Measurements from ENCODE around the gene ZYX.
"Not testable (repeated sequence)": the region's sequence is repeated elsewhere in the genome, so short reads cannot be mapped to it uniquely, and the experiment has no call there.

The ZYX gene

DNA sequence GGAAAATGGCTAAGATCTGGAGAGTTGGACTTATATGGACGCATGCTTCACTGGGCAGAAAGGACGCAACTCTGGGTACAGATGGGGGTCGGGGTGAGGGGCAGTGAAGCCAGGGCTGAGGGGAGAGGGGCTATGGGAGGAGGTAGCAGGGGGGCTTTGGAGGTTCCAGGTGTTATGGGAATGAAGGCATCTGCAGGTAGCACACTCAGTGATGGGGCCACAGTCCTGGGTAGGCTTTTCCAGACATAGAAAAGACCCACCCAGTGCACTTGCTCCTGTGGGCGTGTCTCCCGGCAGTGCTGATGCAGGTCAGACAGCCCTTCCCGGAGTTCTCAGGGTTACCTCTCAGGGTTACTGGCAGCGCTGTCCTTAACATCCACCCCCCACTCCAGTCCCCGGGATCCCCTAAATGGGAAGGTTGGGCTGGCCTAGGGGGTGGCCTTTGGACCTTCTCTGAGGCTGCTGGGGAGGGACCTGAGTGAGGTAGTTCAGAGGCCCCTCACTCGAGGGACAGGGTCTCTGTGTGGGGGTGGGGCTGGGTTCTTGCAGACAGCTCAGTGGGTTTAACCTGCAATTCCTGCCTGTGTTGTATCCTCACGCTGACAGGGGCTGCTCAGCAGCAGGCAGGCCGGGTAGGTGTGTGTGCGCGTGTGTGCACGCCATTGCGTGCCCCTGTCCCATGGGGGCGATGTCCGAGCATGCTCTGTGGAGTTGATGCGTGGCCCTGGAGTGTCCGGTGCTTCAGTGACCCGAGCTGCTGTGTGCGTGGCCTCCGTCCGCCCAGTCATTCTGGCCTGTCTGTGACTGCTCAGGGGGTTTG, 6.2 kb downstream of the ZYX start:
- TF ChIP-seq ZFX (IDR thresholded peaks at IDR 0.05) = no peak
- H3K27ac ChIP-seq = no peak overlapping the region

DNA sequence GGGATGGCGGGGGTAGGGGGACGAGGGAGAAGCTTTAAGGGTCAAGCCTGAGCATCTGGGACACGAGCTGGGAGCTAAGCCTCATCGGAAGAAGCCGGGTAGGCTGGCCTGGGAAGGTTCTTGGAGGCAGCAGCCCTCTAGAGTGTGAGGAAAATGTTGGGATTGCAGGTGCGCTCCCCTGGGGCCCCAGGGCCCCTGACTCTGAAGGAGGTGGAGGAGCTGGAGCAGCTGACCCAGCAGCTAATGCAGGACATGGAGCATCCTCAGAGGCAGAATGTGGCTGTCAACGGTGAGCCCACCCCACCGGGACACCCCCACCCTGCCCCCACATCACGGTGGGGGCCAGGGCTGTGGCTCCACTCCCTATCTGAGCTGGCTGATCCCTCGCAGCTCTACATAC, 6.9 kb downstream of the ZYX start:
- no peak overlapping the region for H3K27ac ChIP-seq
- no peak for TF ChIP-seq ZFX (IDR thresholded peaks at IDR 0.05)
- TF ChIP-seq CTCF (conservative IDR thresholded peaks at IDR 0.05) = no peak

GRCh38 chr7:143388491-143389101, 7.5 kb downstream of the ZYX start:
- TF ChIP-seq CTCF (conservative IDR thresholded peaks at IDR 0.05) = no peak
- no peak for TF ChIP-seq ZFX (IDR thresholded peaks at IDR 0.05)
- no peak overlapping the region for H3K27ac ChIP-seq

DNA sequence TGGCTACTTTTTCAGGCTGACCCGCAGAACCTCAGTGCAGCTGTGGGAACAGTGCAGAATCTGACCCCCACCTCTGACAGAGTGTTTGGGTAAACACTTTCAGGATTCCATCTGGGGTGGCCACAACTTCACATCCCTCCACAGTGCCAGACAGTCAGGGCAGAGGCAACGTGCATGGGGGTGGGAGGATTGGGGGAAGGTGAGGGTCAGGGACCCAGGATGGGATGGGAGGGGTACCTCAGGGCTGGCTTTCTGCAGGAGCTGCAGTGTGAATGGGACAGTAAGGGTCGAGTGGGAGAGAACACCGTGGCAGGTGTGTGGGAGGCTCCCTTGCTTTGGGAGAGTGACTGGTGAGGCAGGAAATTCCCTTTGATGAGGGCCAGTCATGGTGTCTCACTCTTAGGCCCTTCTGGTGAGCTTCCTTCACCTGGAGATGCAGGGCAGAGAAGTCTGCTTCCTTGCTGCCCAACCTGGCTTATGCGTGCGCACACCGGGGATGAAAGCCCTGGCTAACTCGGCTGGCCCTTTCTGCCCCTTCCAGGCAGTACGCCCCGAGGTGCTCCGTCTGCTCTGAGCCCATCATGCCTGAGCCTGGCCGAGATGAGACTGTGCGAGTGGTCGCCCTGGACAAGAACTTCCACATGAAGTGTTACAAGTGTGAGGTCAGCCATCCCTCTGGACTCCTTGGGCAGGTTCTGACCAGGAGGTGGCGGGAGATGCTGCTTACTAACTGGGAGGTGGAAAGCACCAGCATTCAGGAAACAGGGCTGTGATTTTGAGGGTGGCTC, 8.4 kb downstream of the ZYX start:
- TF ChIP-seq ZFX (IDR thresholded peaks at IDR 0.05) = no peak
- no peak overlapping the region for H3K27ac ChIP-seq

DNA sequence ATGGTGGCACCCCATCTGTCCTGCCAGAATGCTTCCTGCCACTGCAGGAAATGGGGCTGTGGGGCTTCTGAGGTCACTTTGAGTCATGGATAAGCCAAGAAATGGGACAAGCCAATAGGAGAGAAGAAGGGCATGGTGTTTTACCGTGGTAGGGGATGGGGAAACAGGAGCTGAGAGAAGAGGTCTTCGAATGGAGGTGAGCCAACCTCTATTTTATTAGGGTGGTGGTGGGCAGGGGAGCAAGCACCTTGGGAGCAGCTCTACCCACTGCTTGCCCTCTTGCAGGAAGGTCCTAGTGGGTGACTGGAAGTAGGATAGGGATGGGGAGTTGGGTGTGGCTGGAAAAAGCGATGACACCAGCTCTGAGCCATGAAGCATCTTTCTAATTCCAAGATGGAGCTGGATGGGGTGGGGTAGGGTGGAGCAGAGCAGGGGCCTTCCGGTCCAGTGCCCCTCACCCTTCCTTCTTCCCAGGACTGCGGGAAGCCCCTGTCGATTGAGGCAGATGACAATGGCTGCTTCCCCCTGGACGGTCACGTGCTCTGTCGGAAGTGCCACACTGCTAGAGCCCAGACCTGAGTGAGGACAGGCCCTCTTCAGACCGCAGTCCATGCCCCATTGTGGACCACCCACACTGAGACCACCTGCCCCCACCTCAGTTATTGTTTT, 9.1 kb downstream of the ZYX start:
- no peak overlapping the region for H3K27ac ChIP-seq
- TF ChIP-seq ZFX (IDR thresholded peaks at IDR 0.05) = no peak
- TF ChIP-seq CTCF (conservative IDR thresholded peaks at IDR 0.05) = no peak

DNA sequence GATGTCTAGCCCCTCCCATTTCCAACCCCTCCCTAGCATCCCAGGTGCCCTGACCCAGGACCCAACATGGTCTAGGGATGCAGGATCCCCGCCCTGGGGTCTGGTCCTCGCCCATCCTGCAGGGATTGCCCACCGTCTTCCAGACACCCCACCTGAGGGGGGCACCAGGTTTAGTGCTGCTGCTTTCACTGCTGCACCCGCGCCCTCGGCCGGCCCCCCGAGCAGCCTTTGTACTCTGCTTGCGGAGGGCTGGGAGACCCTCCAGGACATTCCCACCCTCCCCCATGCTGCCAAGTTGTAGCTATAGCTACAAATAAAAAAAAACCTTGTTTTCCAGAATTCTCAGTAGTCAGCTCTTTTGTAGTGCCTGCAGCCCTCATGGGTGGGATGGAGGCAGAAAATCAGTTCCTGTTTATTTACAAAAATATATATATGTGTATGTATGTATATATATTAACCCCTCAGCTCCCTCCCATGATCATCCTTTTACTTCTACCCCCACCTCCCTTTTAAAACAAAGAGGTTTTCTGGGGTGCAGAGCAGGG, 9.7 kb downstream of the ZYX start:
- no peak overlapping the region for H3K27ac ChIP-seq
- no peak for TF ChIP-seq CTCF (conservative IDR thresholded peaks at IDR 0.05)
- no peak for TF ChIP-seq ZFX (IDR thresholded peaks at IDR 0.05)

- no peak overlapping the region for H3K27ac ChIP-seq
These were observed 10.6 kb downstream of the ZYX start for GRCh38 chr7:143391462-143392404.

GRCh38 chr7:143392427-143392826, 11.3 kb downstream of the ZYX start:
- H3K27ac ChIP-seq = not testable (repeated sequence)

More at GRCh38 chr7:143391462-143392404, 10.6 kb downstream of the ZYX start:
- TF ChIP-seq CTCF (conservative IDR thresholded peaks at IDR 0.05) = no peak
- TF ChIP-seq ZFX (IDR thresholded peaks at IDR 0.05) = no peak

Data from C4-2B (cell line).